WTC11 (cell line): ENCODE data around the gene ARHGAP29. TPM values are rescaled to one million over a fixed set of nuclear protein-coding genes. Genes with fewer than 3 reads are reported as not detected.

Source experiments
- ATAC-seq: fragments of 200-7000 bp; cut with Tn5 transposase; 2 replicates; pipeline ENCODE4 v1.10.0; 2021; ENCODE audit warnings: mild to moderate bottlenecking, moderate library complexity
- CTCF ChIA-PET: fragments of 300-600 bp; sonication (Branson Sonifier 250); formaldehyde crosslinking; loops from one replicate; lab custom pipeline; 2021; ENCODE audit warnings: antibody characterized with exemption; lab: Charles Lee
- POLR2A ChIA-PET: fragments of 350-600 bp; sonication (Branson Sonifier 250); formaldehyde crosslinking; loops from one replicate; lab custom pipeline; 2021; ENCODE audit warnings: antibody characterized with exemption; lab: Charles Lee
- DNase-seq: peaks from one replicate; pipeline ENCODE4 v3.0.0; 2021; ENCODE audit warnings: low spot score
- H3K27ac Mint-ChIP-seq: 2 replicates; pipeline ENCODE4 v1.8.0; 2021; ENCODE audit warnings: mixed read lengths
- H3K27me3 Mint-ChIP-seq: 2 replicates; pipeline ENCODE4 v1.8.0; 2021; ENCODE audit warnings: low read depth, mild to moderate bottlenecking, moderate library complexity, mixed read lengths
- H3K36me3 Mint-ChIP-seq: 2 replicates; pipeline ENCODE4 v1.8.0; 2021; ENCODE audit warnings: mixed read lengths
- H3K4me1 Mint-ChIP-seq: 2 replicates; pipeline ENCODE4 v1.8.0; 2022; ENCODE audit warnings: mixed read lengths
- H3K4me3 Mint-ChIP-seq: 2 replicates; pipeline ENCODE4 v1.8.0; 2021; ENCODE audit warnings: mild to moderate bottlenecking, moderate library complexity, mixed read lengths
- H3K9me3 Mint-ChIP-seq: 2 replicates; pipeline ENCODE4 v1.8.0; 2021; ENCODE audit warnings: mixed read lengths
- ATF2 ChIP-seq: sonication (generic); formaldehyde crosslinking; IDR thresholded peaks from 2 replicates; pipeline ENCODE4 v1.8.1; 2022; ENCODE audit warnings: low read depth, missing genetic modification reagents, borderline replicate concordance
- CREB1 ChIP-seq: sonication (generic); formaldehyde crosslinking; IDR thresholded peaks from 2 replicates; pipeline ENCODE4 v1.8.0; 2023; ENCODE audit warnings: mild to moderate bottlenecking, missing genetic modification reagents
- ESRRA ChIP-seq: sonication (generic); formaldehyde crosslinking; IDR thresholded peaks from 2 replicates; pipeline ENCODE4 v1.8.1; 2022; ENCODE audit warnings: mild to moderate bottlenecking, missing genetic modification reagents, borderline replicate concordance
- MYBL2 ChIP-seq: sonication (generic); formaldehyde crosslinking; IDR thresholded peaks from 2 replicates; pipeline ENCODE4 v1.8.1; 2023; ENCODE audit warnings: mild to moderate bottlenecking, moderate library complexity, missing genetic modification reagents
- NFATC4 ChIP-seq: fragments of 250-450 bp; sonication (Bioruptor Pico); IDR thresholded peaks from 2 replicates; pipeline ENCODE4 v1.9.0; 2021; ENCODE audit warnings: mild to moderate bottlenecking
- NFE2L1 ChIP-seq: sonication (generic); formaldehyde crosslinking; IDR thresholded peaks from 2 replicates; pipeline ENCODE4 v1.8.1; 2023; ENCODE audit warnings: missing genetic modification reagents
- PREB ChIP-seq: sonication (generic); formaldehyde crosslinking; IDR thresholded peaks from 2 replicates; pipeline ENCODE4 v1.8.1; 2022; ENCODE audit warnings: mild to moderate bottlenecking, missing genetic modification reagents, moderate library complexity, borderline replicate concordance
- RORB ChIP-seq: fragments of 250-450 bp; sonication (Bioruptor Pico); IDR thresholded peaks from 2 replicates; pipeline ENCODE4 v1.9.0; 2021; ENCODE audit warnings: mild to moderate bottlenecking
- ZNF138 ChIP-seq: sonication (generic); formaldehyde crosslinking; conservative IDR thresholded peaks from 2 replicates; pipeline ENCODE4 v1.8.1; 2022; ENCODE audit warnings: mild to moderate bottlenecking, moderate library complexity, missing genetic modification reagents
- ZNF232 ChIP-seq: sonication (generic); formaldehyde crosslinking; IDR thresholded peaks from 2 replicates; pipeline ENCODE4 v1.8.0; 2022; ENCODE audit warnings: mild to moderate bottlenecking, missing genetic modification reagents
- total RNA-seq: library from RNA; stranded (reverse); gene quantifications from 3 replicates; pipeline ENCODE4 v1.2.3, GENCODE V29; 2021
- TF ChIP-seq, protein P1 (sequence below): fragments of 250-450 bp; sonication (Bioruptor Pico); conservative IDR thresholded peaks from 2 replicates; pipeline ENCODE4 v1.9.0; 2021; ENCODE audit warnings: mild to moderate bottlenecking
- TF ChIP-seq, protein P2 (sequence below): fragments of 250-450 bp; sonication (Bioruptor Pico); IDR thresholded peaks from 2 replicates; pipeline ENCODE4 v1.8.0; 2021; ENCODE audit warnings: mild to moderate bottlenecking
- TF ChIP-seq, protein P3 (sequence below): fragments of 250-450 bp; sonication (Bioruptor Pico); IDR thresholded peaks from 2 replicates; pipeline ENCODE4 v2.1.2; 2022; ENCODE audit warnings: mild to moderate bottlenecking, moderate library complexity
- TF ChIP-seq, protein P4 (sequence below): sonication (generic); formaldehyde crosslinking; IDR thresholded peaks from 2 replicates; pipeline ENCODE4 v1.8.0; 2022; ENCODE audit warnings: mild to moderate bottlenecking, missing genetic modification reagents
- TF ChIP-seq, protein P5 (sequence below): sonication (generic); formaldehyde crosslinking; IDR thresholded peaks from 2 replicates; pipeline ENCODE4 v1.8.0; 2022; ENCODE audit warnings: mild to moderate bottlenecking, missing genetic modification reagents
- TF ChIP-seq, protein P6 (sequence below): sonication (generic); formaldehyde crosslinking; IDR thresholded peaks from 2 replicates; pipeline ENCODE4 v1.8.1; 2023; ENCODE audit warnings: mild to moderate bottlenecking, missing genetic modification reagents, moderate library complexity
- TF ChIP-seq, protein P7 (sequence below): sonication (generic); formaldehyde crosslinking; IDR thresholded peaks from 2 replicates; pipeline ENCODE4 v1.8.0; 2022; ENCODE audit warnings: missing genetic modification reagents
- TF ChIP-seq, protein P8 (sequence below): sonication (generic); formaldehyde crosslinking; conservative IDR thresholded peaks from 2 replicates; pipeline ENCODE4 v1.8.1; 2023; ENCODE audit warnings: mild to moderate bottlenecking, low read depth, missing genetic modification reagents, moderate library complexity

The ARHGAP29 gene
- total RNA-seq, 1 experiment from 2014 or later: 6.6 TPM

DNA sequence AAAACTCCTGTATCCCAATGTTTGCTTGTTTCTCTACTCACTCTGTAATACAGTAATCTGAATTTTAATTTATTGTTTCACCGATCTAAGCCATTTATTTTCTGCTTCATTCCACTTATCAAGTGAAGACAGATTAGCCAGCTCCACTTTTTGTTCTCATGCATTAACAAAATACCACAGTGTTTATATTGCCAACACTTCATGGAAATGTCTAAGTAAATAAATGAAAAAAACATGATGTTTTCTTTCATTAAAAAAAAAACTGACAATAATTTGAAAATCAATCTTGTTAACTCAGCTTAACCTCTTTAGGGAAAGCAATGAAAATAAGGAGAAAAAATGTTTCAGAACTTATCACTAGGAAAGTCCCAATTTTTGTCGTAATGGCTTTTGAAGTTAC lies 11.5 kb downstream of the ARHGAP29 start (continued):
- TF ChIP-seq, protein P1, sequence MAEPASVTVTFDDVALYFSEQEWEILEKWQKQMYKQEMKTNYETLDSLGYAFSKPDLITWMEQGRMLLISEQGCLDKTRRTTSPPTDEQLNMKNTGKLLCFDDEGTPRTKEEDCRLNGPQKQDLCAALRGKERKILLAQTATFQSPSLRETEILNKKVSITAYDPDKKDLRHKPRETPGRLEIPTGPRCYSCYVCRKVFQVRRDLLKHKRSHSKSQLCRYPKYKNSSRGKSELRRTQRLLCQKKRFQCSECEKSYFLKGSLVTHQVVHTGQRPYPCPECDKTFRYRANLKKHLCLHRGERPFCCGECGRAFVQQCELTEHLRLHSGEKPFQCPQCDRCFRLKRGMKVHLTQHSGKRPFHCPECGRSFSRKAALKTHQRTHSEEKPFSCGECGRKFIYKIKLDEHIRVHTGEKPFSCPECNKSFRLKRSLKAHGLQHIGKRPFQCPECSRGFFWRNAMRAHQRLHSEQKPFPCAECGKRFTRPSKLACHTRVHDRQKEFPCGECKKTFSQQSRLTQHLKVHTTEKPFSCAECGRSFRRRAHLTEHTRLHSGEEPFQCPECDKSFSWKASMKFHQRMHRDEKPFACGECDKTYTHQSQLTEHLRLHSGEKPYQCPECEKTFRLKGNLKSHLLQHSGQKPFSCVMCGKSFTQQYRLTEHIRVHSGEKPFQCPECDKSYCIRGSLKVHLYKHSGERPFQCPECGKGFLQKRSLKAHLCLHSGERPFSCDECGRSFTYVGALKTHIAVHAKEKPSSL: no peak
- TF ChIP-seq, protein P2, sequence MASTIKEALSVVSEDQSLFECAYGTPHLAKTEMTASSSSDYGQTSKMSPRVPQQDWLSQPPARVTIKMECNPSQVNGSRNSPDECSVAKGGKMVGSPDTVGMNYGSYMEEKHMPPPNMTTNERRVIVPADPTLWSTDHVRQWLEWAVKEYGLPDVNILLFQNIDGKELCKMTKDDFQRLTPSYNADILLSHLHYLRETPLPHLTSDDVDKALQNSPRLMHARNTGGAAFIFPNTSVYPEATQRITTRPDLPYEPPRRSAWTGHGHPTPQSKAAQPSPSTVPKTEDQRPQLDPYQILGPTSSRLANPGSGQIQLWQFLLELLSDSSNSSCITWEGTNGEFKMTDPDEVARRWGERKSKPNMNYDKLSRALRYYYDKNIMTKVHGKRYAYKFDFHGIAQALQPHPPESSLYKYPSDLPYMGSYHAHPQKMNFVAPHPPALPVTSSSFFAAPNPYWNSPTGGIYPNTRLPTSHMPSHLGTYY (CRISPR knock-in tag): no peak
- TF ChIP-seq, protein P3, sequence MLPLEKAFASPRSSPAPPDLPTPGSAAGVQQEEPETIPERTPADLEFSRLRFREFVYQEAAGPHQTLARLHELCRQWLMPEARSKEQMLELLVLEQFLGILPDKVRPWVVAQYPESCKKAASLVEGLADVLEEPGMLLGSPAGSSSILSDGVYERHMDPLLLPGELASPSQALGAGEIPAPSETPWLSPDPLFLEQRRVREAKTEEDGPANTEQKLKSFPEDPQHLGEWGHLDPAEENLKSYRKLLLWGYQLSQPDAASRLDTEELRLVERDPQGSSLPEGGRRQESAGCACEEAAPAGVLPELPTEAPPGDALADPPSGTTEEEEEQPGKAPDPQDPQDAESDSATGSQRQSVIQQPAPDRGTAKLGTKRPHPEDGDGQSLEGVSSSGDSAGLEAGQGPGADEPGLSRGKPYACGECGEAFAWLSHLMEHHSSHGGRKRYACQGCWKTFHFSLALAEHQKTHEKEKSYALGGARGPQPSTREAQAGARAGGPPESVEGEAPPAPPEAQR (CRISPR knock-in tag): no peak
- no peak for TF ChIP-seq NFE2L1 (CRISPR knock-in tag)
- no peak for TF ChIP-seq CREB1 (CRISPR knock-in tag)
- TF ChIP-seq NFATC4: no peak
- TF ChIP-seq, protein P4, sequence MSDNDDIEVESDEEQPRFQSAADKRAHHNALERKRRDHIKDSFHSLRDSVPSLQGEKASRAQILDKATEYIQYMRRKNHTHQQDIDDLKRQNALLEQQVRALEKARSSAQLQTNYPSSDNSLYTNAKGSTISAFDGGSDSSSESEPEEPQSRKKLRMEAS (CRISPR knock-in tag): no peak
- TF ChIP-seq RORB: no peak
- no peak for TF ChIP-seq MYBL2 (CRISPR knock-in tag)
- TF ChIP-seq, protein P5, sequence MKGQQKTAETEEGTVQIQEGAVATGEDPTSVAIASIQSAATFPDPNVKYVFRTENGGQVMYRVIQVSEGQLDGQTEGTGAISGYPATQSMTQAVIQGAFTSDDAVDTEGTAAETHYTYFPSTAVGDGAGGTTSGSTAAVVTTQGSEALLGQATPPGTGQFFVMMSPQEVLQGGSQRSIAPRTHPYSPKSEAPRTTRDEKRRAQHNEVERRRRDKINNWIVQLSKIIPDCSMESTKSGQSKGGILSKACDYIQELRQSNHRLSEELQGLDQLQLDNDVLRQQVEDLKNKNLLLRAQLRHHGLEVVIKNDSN (CRISPR knock-in tag): no peak
- TF ChIP-seq, all 79 proteins: peak for 0

DNA sequence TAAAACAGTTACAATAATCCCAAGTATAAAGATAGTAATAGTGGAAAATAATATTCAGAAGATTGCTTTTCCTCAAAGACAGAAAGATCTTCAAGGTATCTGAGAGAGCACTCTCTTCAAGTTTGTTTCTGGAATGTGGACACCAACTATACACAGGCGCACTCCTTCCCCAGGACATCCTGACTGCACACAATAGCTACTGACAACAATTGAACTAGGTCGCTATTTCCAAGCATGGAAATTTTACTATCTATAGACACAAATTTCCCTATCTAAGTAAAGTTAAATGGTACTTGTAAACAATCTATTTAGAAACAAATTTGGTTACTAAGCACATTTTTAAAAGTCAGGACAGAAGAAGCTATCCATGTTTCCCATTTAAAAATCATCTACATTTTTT lies 19.1 kb downstream of the ARHGAP29 start:
- Mint-ChIP-seq H3K27me3 (no peaks in the 10 kb centered on the region), H3K4me1 (peaks cover 8% of the 10 kb centered on the region), H3K9me3 (no peaks in the 10 kb centered on the region), H3K4me3 (no peak overlapping the region), H3K36me3 (no peaks in the 10 kb centered on the region), H3K27ac (no peak overlapping the region)
- ChIA-PET POLR2A (no interaction called here), CTCF (no interaction called here)
- DNase-seq (no peak), ATAC-seq (no peak)
- TF ChIP-seq, protein P2 (CRISPR knock-in tag): no peak
- TF ChIP-seq ZNF138 (no peak), PREB (CRISPR knock-in tag) (no peak), ZNF232 (CRISPR knock-in tag) (no peak), ATF2 (CRISPR knock-in tag) (no peak), ESRRA (CRISPR knock-in tag) (no peak)
- TF ChIP-seq, protein P6, sequence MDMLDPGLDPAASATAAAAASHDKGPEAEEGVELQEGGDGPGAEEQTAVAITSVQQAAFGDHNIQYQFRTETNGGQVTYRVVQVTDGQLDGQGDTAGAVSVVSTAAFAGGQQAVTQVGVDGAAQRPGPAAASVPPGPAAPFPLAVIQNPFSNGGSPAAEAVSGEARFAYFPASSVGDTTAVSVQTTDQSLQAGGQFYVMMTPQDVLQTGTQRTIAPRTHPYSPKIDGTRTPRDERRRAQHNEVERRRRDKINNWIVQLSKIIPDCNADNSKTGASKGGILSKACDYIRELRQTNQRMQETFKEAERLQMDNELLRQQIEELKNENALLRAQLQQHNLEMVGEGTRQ: no peak
- TF ChIP-seq, protein P7, sequence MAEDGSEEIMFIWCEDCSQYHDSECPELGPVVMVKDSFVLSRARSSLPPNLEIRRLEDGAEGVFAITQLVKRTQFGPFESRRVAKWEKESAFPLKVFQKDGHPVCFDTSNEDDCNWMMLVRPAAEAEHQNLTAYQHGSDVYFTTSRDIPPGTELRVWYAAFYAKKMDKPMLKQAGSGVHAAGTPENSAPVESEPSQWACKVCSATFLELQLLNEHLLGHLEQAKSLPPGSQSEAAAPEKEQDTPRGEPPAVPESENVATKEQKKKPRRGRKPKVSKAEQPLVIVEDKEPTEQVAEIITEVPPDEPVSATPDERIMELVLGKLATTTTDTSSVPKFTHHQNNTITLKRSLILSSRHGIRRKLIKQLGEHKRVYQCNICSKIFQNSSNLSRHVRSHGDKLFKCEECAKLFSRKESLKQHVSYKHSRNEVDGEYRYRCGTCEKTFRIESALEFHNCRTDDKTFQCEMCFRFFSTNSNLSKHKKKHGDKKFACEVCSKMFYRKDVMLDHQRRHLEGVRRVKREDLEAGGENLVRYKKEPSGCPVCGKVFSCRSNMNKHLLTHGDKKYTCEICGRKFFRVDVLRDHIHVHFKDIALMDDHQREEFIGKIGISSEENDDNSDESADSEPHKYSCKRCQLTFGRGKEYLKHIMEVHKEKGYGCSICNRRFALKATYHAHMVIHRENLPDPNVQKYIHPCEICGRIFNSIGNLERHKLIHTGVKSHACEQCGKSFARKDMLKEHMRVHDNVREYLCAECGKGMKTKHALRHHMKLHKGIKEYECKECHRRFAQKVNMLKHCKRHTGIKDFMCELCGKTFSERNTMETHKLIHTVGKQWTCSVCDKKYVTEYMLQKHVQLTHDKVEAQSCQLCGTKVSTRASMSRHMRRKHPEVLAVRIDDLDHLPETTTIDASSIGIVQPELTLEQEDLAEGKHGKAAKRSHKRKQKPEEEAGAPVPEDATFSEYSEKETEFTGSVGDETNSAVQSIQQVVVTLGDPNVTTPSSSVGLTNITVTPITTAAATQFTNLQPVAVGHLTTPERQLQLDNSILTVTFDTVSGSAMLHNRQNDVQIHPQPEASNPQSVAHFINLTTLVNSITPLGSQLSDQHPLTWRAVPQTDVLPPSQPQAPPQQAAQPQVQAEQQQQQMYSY (CRISPR knock-in tag): no peak
- TF ChIP-seq, protein P8, sequence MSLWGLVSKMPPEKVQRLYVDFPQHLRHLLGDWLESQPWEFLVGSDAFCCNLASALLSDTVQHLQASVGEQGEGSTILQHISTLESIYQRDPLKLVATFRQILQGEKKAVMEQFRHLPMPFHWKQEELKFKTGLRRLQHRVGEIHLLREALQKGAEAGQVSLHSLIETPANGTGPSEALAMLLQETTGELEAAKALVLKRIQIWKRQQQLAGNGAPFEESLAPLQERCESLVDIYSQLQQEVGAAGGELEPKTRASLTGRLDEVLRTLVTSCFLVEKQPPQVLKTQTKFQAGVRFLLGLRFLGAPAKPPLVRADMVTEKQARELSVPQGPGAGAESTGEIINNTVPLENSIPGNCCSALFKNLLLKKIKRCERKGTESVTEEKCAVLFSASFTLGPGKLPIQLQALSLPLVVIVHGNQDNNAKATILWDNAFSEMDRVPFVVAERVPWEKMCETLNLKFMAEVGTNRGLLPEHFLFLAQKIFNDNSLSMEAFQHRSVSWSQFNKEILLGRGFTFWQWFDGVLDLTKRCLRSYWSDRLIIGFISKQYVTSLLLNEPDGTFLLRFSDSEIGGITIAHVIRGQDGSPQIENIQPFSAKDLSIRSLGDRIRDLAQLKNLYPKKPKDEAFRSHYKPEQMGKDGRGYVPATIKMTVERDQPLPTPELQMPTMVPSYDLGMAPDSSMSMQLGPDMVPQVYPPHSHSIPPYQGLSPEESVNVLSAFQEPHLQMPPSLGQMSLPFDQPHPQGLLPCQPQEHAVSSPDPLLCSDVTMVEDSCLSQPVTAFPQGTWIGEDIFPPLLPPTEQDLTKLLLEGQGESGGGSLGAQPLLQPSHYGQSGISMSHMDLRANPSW: no peak
